Activated T-helper 1 cell treated with anti-CD3 and anti-CD28 coated beads, Interleukin-2, amount 50 U/mL, for 16 hours (primary cell): ENCODE data around the gene PEX1.
A peak's percentile ranks its signal among the peaks of the same experiment; 100 is the strongest.
"Not testable (repeated sequence)": the region's sequence is repeated elsewhere in the genome, so short reads cannot be mapped to it uniquely, and the experiment has no call there.

Source experiments
- DNase-seq, 2 donors: peaks; one replicate each; pipeline ENCODE4 v3.0.0-alpha.2; 2020; ENCODE audit warnings: low read depth in 1 of 2, low spot score in 1 of 2

The PEX1 gene

GRCh38 chr7:92461027-92462003, 67.0 kb downstream of the PEX1 start:
- DNase-seq = no peak

GRCh38 chr7:92460510-92460909, 67.8 kb downstream of the PEX1 start:
- no peak for DNase-seq

- DNase-seq = no peak
Measured at GRCh38 chr7:92460109-92460508, 68.2 kb downstream of the PEX1 start.

DNA sequence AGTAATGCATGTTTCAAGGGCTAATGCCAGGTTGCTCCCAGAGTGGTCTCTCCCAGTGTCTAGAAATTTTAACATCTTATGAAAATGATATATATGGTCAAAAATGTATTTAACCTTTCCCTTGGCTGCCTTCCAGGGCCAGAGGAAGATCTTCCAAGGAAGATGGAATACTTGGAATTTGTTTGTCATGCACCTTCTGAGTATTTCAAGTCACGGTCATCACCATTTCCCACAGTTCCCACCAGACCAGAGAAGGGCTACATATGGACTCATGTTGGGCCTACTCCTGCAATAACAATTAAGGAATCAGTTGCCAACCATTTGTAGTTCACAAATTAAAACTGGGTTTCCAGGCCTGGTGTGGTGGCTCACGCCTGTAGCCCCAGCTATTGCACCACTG, 72.1 kb downstream of the PEX1 start:
- DNase-seq = no peak

GRCh38 chr7:92451645-92452044, 76.7 kb downstream of the PEX1 start:
- DNase-seq = no peak

GRCh38 chr7:92448205-92448747, 80.0 kb downstream of the PEX1 start:
- DNase-seq = peak; percentile 19 to 26

DNA sequence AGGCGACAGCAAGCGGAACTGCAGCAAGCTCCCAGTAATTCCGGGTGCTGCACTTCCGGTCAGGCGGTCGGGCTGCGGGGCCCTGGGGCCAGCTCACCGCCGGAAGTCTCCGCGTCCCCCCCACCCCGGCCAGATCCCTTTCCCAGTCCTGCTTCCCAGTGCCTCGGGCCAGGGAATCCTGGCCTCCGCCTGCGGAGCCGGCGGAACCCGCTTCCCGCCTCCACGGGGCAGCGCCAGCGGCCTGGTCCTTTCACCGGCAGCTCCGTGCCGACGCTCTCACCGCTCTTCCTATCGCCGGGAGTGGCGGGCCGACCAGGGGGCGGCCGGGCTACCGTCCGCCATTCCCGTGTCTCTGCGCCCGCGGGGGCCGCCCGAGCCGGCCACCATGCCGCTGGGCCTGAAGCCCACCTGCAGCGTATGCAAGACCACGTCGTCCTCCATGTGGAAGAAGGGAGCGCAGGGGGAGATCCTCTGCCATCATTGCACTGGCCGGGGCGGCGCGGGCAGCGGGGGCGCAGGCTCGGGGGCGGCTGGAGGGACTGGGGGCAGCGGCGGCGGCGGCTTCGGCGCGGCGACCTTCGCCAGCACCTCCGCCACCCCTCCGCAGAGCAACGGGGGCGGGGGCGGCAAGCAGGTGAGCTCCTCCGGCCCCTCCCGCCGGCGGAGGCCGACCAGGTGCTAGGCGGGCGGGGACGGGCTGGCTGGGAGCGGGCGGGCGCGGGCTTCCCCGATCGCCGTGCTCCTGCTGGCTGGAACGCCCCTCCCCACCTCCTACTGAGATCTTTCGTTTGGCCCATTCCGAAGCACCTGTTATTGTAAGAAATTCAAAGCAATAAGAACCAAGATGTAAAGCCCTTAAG, 80.7 kb downstream of the PEX1 start, which contains the start of gene GATAD1:
GATAD1 (plus strand) TSS at position 138 of the 860 bp plus-strand sequence; CDS start at position 386, 248 bp downstream.
- peak; percentile 42 to 71 for DNase-seq

DNA sequence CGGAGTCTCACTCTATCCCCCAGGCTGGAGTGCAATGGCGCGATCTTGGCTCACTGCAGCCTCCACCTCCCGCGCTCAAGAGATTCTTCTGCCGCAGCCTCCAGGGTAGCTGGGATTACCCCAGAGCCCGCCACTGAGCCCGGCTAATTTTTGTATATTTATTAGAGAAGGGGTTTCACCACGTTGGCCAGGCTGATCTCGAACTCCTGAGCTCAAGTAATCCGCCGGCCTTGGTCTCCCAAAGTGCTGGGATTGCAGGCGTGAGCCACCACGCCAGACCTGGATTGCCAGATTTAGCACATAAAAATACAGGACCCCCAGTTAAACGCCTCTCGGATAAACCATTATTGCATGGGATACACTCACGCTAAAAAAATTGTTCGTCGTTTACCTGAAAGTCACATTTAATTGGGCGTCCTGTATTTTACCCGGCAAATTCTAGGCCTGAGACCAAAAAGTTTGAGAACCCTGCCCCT, 81.4 kb downstream of the PEX1 start:
- DNase-seq = no peak

GRCh38 chr7:92442720-92443119, 85.6 kb downstream of the PEX1 start:
- not testable (repeated sequence) for DNase-seq

DNA sequence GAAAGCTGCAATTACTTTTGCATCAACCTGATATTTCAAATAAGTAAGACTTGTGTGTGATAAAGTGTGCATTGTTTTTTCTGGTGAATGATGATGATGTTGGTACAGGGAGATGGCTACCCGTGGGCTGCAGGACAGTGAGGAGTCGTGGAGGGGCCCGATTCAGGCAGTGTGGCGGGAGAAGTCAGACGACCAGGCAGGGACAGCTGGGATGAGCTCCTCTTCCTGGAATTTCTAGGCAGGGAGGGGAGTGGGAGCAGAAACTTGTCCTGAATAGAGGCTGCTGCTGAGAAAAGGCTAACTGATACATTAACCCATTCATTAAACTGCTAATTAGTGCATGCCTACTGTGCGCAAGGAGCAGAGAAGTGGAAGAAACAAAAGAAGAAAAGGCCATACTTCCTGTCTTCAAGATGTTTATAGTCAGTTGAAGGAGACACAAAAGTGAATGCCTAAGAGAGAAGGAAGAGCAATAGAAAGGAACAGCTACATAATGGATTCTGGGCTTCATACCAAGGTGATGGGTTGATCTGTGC, 90.3 kb downstream of the PEX1 start:
- no peak for DNase-seq
